GM10248 (cell line): ENCODE data around the gene PEX16.

Experiments
- CTCF ChIA-PET: fragments of 300-600 bp; sonication (Branson Sonifier 250); formaldehyde crosslinking; extraction: SDS; loops from one replicate; lab custom pipeline; 2021; ENCODE audit warnings: antibody characterized with exemption; lab: Yijun Ruan, JAX
- POLR2A ChIA-PET: fragments of 350-650 bp; sonication (Branson Sonifier 250); formaldehyde crosslinking; extraction: SDS; loops from one replicate; lab custom pipeline; 2020; ENCODE audit warnings: antibody characterized with exemption; lab: Yijun Ruan, JAX
- DNase-seq: peaks from one replicate; pipeline ENCODE4 v3.0.0; 2012; ENCODE audit errors: extremely low spot score
- CTCF ChIP-seq: IDR thresholded peaks from 2 replicates; pipeline ENCODE4 v1.5.1; 2012; ENCODE audit warnings: mild to moderate bottlenecking, low read depth; ENCODE audit errors: extremely low read depth, missing control alignments, control extremely low read depth

Gene PEX16

GRCh38 chr11:45928535-45929215, 11.0 kb upstream of the PEX16 start:
- no peak for DNase-seq
- ChIA-PET POLR2A (no interaction called here), CTCF (interaction anchor here (4.3 kb wide), 1 partner anchor 36 kb away, joined by 21 read pairs; no protein-coding TSS in a partner anchor)
- TF ChIP-seq CTCF = no peak

- POLR2A ChIA-PET = no interaction called here
Measured at GRCh38 chr11:45927684-45928413, 10.2 kb upstream of the PEX16 start.

GRCh38 chr11:45927332-45927683, 9.6 kb upstream of the PEX16 start:
- ChIA-PET POLR2A (no interaction called here), CTCF (interaction anchor here (0.7 to 2.2 kb wide), 3 partner anchors 38 to 312 kb away, joined by 3 to 7 read pairs (median 3); no protein-coding TSS in a partner anchor)
- DNase-seq = no peak
- TF ChIP-seq CTCF = no peak

More at GRCh38 chr11:45927684-45928413, 10.2 kb upstream of the PEX16 start:
- TF ChIP-seq CTCF = no peak
- no peak for DNase-seq
- CTCF ChIA-PET = interaction anchor here (1.4 to 4.3 kb wide), 3 partner anchors 36 to 312 kb away, joined by 3 to 21 read pairs (median 7); no protein-coding TSS in a partner anchor

GRCh38 chr11:45926536-45927331, 9.1 kb upstream of the PEX16 start:
- POLR2A ChIA-PET = no interaction called here
- CTCF ChIA-PET = interaction anchor here (0.7 to 2.2 kb wide), 4 partner anchors 10 to 313 kb away, joined by 3 to 7 read pairs (median 3); no protein-coding TSS in a partner anchor
- no peak for TF ChIP-seq CTCF
- no peak for DNase-seq

GRCh38 chr11:45926001-45926401, 8.3 kb upstream of the PEX16 start:
- CTCF ChIA-PET = interaction anchor here (0.7 to 2.2 kb wide), 2 partner anchors 11 to 39 kb away, joined by 3 to 7 read pairs; no protein-coding TSS in a partner anchor

More at GRCh38 chr11:45926001-45926401, 8.3 kb upstream of the PEX16 start:
- no peak for DNase-seq
- POLR2A ChIA-PET = no interaction called here
- TF ChIP-seq CTCF = no peak
